ENCODE results near the gene PDE3A.
A peak's percentile ranks its signal among the peaks of the same experiment; 100 is the strongest.

PDE3A gene

DNA sequence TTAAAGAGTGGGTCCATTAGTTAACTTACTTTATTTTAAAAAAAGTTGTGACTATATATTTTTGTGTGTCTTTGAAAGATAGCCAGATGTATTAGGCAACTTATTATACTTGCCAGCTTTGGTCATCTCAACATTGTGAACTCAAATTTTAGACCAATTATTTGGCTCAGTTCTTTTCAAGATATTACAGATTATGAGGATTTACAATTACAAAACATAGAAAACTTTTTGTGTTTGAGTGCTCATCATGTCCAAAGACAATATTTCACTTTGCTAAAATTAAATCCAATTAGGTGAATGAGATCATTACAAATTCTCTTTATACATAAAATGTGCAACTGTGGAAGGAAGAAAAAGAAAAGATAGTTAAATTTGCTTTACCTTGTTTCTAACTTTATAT lies 18.3 kb upstream of the PDE3A start:
- in situ Hi-C loops (cut with HindIII; ENCODE audit: low sequenced_read_pairs) = no loop called here
- TF ChIP-seq CTCF (IDR thresholded peaks at IDR 0.05; ENCODE audit: low read depth, low read length) = no peak

GRCh38 chr12:20350495-20350894 lies 17.8 kb upstream of the PDE3A start:
- DNase-seq (ENCODE audit: low read depth, low spot score) = peak; percentile 88
- H3K4me3 ChIP-seq (ENCODE audit: low read depth, low read length) = no peak overlapping the region
- no peak for TF ChIP-seq CTCF (IDR thresholded peaks at IDR 0.05; ENCODE audit: low read depth, low read length)
- in situ Hi-C loops (cut with HindIII; ENCODE audit: low sequenced_read_pairs) = no loop called here

More for the DNA sequence above, 18.3 kb upstream of the PDE3A start:
- H3K4me3 ChIP-seq (ENCODE audit: low read depth, low read length) = no peak overlapping the region
- peak; percentile 24 for DNase-seq (ENCODE audit: low read depth, low spot score)

GRCh38 chr12:20351406-20351805 lies 16.9 kb upstream of the PDE3A start:
- no peak for TF ChIP-seq CTCF (IDR thresholded peaks at IDR 0.05; ENCODE audit: low read depth, low read length)
- in situ Hi-C loops (cut with HindIII; ENCODE audit: low sequenced_read_pairs) = no loop called here
- no peak overlapping the region for H3K4me3 ChIP-seq (ENCODE audit: low read depth, low read length)
- no peak for DNase-seq (ENCODE audit: low read depth, low spot score)

GRCh38 chr12:20356048-20356447 lies 12.3 kb upstream of the PDE3A start:
- in situ Hi-C loops (cut with HindIII; ENCODE audit: low sequenced_read_pairs) = no loop called here
- no peak overlapping the region for H3K4me3 ChIP-seq (ENCODE audit: low read depth, low read length)
- TF ChIP-seq CTCF (IDR thresholded peaks at IDR 0.05; ENCODE audit: low read depth, low read length) = no peak
- no peak for DNase-seq (ENCODE audit: low read depth, low spot score)

GRCh38 chr12:20360407-20360806 lies 7.9 kb upstream of the PDE3A start:
- in situ Hi-C loops (cut with HindIII; ENCODE audit: low sequenced_read_pairs) = no loop called here
- no peak for DNase-seq (ENCODE audit: low read depth, low spot score)
- H3K4me3 ChIP-seq (ENCODE audit: low read depth, low read length) = no peak overlapping the region
- TF ChIP-seq CTCF (IDR thresholded peaks at IDR 0.05; ENCODE audit: low read depth, low read length) = no peak

- in situ Hi-C loops (cut with HindIII; ENCODE audit: low sequenced_read_pairs) = no loop called here
- no peak for DNase-seq (ENCODE audit: low read depth, low spot score)
Measured at GRCh38 chr12:20361416-20361815, 6.9 kb upstream of the PDE3A start.

More at GRCh38 chr12:20361416-20361815, 6.9 kb upstream of the PDE3A start:
- no peak for TF ChIP-seq CTCF (IDR thresholded peaks at IDR 0.05; ENCODE audit: low read depth, low read length)
- H3K4me3 ChIP-seq (ENCODE audit: low read depth, low read length) = no peak overlapping the region
